Brain pericyte (primary cell): ENCODE data around the gene GSS.

ENCODE experiments used
- DNase-seq: peaks from one replicate; pipeline ENCODE4 v3.0.0-alpha.2; 2012; ENCODE audit warnings: low read depth, low spot score

The GSS gene

DNA sequence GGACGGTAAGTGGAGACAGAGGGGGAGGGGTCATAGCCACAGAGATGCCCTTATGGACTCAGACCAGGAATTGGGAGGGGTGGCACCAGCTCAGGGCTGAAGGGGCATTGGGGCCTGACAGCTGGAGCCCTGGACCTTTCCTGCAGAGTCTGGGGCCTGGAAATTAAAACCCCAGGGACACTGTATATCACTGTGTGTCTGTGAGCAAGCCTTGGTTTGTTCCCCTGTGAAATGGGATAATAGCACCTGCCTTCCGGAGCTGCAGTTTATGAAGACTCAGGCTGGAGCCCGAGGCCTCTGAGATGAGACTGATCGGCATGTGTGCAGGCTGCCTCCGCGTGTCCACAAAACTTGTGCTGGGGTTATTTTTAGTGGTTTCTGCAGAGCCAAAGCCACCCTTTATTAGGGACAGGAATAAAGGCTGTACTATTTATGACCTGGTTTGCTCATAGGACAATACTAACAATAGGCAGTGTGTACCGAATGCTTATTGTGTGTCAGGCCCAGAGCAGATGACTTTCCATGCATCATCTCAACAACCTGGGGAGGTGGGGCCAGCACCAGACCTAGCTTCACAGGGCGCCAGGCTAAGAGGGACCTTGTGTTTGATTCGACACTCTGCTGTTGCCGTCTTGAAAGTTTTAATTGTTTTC lies 22.6 kb upstream of the GSS start:
- no peak for DNase-seq

DNA sequence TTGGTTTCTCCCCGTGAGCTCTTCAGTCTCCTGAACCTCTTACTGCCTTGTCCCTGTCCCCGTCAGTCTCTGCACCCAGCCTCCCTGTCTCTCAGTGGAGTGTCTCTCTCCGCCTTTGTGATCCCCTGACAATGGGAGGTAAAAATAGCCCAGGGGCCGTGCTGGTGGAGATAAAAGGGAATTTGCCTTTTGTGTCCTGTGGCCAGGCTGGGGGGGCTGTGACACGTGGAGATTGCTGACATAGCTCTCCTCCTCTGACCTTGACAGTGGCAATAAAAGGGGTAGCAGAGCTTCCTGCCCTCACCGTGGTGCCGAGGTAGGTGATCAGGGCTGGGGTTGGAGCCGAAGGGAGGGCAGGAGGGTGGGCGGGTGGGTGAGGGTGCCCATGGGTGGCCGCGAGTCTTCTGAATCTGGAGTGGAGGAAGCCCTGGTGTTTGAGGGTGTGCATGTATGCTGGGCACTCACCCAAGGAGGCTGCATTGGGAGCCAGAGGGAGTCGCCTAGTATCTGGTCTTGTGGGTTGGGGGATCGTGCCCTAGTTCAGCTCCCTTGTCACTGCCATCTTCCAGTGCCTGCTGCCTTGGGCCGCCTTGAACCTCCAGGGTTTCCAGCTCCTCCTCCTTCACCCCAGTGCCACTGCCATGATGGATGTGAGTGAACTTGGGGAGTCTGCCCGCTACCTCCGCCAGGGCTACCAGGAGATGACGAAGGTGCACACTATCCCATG lies 21.9 kb upstream of the GSS start:
- DNase-seq: no peak

- no peak for DNase-seq
These were observed 20.7 kb upstream of the GSS start for GRCh38 chr20:34976286-34976685.

- DNase-seq: no peak
These were observed 18.6 kb upstream of the GSS start for GRCh38 chr20:34974246-34974645.

GRCh38 chr20:34971561-34972235 lies 16.1 kb upstream of the GSS start:
- DNase-seq: no peak

DNA sequence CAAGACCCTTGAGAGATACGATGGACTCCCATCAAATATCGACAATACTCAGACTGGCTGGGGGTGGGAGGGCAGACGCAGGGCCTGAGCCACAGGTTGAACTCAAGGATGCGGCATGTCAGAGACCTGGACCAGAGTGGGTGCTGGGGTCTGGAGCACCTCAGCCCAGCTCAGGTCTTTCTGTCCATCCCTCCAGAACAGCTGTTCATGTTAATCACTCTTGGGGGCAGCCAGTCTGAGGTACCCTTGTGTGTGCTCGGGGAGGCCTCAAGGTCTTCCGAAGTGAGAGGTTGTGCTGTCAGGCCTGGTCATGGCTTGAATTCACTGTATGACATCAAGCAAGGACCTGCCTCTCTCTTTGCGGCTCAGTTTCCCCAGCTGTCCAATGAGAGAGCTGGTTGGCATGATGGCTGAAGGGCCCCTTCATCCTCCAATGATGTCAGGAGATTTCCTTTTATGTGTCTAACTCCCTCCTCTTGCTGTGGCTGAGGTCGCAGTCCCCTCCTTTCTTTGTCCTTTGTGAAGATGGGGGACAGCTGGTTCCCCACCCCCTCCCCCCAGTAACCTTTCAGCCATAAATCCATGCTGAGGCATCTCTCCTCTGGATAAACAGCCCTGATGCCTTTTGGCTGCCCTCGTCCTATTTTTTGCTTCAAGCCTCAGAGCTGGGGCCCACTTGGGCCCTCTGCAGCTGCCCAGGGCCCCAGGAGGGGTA lies 15.4 kb upstream of the GSS start:
- no peak for DNase-seq

DNA sequence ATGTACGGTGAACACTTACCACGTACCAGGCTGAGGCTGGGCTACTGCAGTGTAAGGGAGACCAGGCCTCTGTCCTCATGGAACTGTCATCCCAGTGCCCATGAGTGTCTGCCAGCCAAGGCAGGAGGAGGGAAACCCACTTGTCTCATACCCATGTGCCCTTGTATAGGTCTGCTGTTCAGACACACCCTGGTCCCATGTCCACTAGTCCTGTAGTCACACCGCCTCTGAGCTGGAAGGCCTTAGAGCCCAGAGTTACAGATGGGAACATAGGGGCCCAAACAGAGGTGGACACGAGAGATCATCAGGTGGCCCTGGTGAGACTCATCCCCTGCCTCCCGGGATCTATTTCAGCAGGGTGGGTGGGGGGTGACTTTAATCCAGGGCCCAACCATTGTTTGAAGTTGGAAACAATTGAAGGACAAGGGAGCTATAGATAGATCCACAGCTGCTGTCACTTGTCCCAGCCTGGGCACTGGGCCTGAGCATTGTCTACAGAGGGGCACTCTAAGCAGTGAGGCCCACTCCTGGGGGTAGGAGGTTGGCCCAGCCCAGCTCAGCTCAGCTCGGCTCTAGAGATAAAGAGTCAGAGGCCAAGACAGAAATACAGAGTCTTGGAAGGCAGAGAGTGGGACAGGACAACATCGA lies 14.7 kb upstream of the GSS start:
- no peak for DNase-seq

GRCh38 chr20:34968042-34968775 lies 12.6 kb upstream of the GSS start:
- no peak for DNase-seq

GRCh38 chr20:34967421-34967820 lies 11.8 kb upstream of the GSS start:
- no peak for DNase-seq

DNA sequence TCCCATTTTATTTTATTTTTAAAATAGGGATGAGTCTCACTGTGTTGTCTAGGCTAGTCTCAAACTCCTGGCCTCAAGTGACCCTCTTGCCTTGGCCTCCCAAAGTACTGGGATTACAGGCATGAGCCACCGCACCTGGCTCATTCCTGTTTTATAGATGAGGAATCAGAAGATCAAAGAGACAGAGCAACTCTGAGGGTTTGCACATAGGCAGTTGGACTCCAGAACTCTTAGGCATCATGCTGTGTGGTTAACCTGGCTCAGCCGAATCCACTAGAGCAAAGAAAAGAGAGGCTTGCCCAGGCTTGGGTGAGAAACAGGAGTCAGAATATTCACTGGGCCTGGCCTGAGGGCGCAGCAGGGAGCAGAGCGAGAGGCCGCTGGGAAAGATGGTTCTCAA lies 9.4 kb upstream of the GSS start:
- no peak for DNase-seq

DNA sequence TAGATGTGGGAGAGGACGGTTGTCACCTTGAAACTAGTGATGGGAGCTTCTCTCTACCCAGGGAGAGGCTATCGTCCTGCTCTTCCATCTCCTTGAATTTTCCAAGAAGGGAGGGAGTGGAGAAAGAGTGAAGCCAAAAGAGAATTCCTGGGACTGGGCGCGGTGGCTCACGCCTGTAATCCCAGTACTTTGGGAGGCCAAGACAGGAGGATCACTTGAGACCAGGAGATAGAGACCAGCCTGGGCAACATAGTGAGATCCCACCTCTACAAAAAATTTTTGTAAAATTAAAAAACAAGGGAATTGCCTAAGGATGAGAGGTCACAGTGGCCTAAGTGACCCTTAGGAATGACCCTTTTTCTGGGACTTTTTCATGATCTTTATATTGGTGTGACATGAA lies 8.9 kb upstream of the GSS start:
- DNase-seq: no peak

DNA sequence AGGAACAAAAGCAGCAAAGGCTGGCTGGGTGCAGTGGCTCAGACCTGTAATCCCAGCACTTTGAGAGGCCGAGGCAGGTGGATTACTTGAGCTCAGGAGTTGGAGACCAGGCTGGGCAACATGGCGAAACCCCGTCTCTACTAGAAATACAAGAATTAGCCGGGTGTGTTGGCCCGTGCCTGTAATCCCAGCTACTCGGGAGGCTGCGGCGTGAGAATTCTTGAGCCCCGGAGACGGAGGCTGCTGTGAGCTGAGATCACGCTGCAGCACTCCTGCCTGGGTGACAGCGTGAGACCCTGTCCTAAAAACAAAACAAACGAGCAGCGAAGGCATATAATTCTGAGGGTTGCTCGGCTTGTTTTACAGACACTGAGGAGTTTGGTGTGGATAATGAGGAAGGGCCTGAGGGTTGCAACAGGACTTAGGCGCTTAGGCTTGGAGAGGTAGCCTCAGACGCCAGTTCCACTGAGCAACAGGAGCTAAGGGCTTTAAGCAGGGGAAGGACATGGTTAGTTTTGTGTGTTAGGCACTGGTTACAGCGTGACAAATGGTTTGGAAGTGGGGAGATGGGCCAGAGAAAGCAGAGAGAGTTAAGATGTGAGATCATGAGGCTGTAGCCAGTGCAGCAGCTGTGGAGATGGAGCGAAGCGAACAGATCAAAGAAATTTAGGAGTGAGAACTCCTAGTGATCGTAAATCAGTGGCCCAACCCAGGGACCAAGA lies 1.3 kb upstream of the GSS start:
- DNase-seq: no peak

- DNase-seq: no peak
These were observed 444 bp upstream of the GSS start for GRCh38 chr20:34956041-34956458.

GRCh38 chr20:34954904-34955230 lies 739 bp downstream of the GSS start:
- DNase-seq: no peak

DNA sequence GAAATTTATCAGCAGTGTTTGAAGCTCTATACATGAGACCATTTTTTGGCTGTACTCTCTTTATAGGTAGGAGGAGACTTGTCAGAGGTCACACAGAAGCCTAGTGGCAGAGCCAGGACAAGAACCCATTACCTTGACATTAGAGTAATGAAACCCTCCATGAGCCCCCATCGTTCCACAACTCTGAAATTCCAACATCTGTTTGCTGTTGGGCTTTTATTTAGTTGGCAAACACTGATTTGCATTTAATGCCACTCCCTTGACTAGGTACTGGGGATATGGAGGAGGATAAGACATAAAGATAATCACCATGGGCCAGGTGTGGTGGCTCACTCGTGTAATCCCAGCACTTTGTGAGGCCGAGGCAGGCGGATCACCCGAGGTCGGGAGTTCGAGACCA lies 1.6 kb downstream of the GSS start:
- no peak for DNase-seq

GRCh38 chr20:34952671-34953070 lies 2.9 kb downstream of the GSS start:
- DNase-seq: no peak

- DNase-seq: peak; percentile 81
These were observed 4.0 kb downstream of the GSS start for GRCh38 chr20:34951652-34952051.

- DNase-seq: no peak
These were observed 4.4 kb downstream of the GSS start for GRCh38 chr20:34951252-34951651.

- DNase-seq: no peak
These were observed 6.5 kb downstream of the GSS start for GRCh38 chr20:34949120-34949519.

DNA sequence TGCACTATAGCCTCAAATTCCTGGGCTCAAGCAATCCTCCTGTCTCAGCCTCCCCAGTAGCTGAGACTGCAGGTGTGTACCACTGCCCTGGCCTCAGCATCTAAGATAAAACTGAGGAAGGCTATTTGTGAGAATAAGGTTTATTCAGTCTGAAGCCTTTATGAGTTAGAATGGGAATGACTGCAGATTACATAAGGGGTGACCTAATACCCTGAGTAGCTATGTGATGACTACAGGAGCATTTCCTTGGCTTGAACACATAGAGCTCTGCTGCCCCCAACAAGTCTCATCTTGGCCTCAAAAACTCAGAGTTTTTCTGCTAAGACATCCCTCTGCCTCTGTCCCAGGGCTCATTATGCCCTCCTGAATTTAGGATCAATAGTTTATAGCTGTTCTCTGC lies 7.6 kb downstream of the GSS start:
- no peak for DNase-seq

DNA sequence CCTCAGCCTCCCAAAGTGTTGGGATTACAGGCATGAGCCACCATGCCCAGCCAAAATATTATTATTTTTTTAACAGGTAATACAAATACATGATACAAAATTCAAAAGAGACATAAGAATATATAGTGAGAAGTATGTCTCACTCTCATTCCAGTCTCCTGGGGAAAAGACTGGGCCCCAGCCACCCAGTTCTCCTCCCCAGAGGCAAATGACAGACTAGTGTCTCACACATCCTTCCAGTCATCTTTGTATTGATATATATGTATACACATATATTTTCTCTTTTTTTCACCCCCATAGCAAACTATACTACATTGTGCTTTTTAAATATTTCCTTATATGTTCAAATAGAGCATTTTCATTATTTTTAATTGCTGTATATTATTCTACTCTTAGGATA lies 8.3 kb downstream of the GSS start:
- DNase-seq: no peak
